Adrenal gland (tissue), 12 donors: Measurements from ENCODE around the gene AP2M1. TPM values are rescaled to one million over a fixed set of nuclear protein-coding genes. Genes with fewer than 3 reads are reported as not detected.
"Not testable (repeated sequence)": the region's sequence is repeated elsewhere in the genome, so short reads cannot be mapped to it uniquely, and the experiment has no call there.

Experiments
- DNase-seq, 7 donors: peaks; one replicate each; pipeline ENCODE4 v3.0.0-alpha.2; 2019 to 2020
- H3K27ac ChIP-seq, 5 donors: fragments of 200-600 bp; sonication (generic) in 4 of 5; 1 replicate in 3 of 5; 2 replicates in 2 of 5; pipeline versions ENCODE4 v1.5.1 to v1.8.0; 2016 to 2020; ENCODE audit warnings: mild to moderate bottlenecking in 1 of 5
- H3K27me3 ChIP-seq: fragments of 200-600 bp; 2 replicates; pipeline ENCODE4 v1.8.0; 2021
- H3K36me3 ChIP-seq, 2 donors: fragments of 200-600 bp; replicated peaks in 1 of 2; 1 replicate in 1 of 2; 2 replicates in 1 of 2; pipeline versions ENCODE4 v1.5.1 to v1.8.0; 2018 to 2022
- H3K4me1 ChIP-seq, 2 donors: fragments of 200-600 bp; replicated peaks in 1 of 2; 1 replicate in 1 of 2; 2 replicates in 1 of 2; pipeline versions ENCODE4 v1.5.1 to v1.8.0; 2018 to 2021
- H3K4me3 ChIP-seq, 4 donors: fragments of 200-600 bp; sonication (generic) in 3 of 4; one replicate each; pipeline ENCODE4 v1.5.1; 2016 to 2018
- H3K9me3 ChIP-seq, 3 donors: fragments of 200-600 bp; sonication (generic) in 1 of 3; replicated peaks in 1 of 3; 1 replicate in 2 of 3; 2 replicates in 1 of 3; pipeline versions ENCODE4 v1.5.1 to v1.8.0; 2016 to 2021
- CTCF ChIP-seq, 6 experiments: fragments of 450-650 bp in 4 of 6; fragments of 200-600 bp in 2 of 6; sonication (generic) in 1 of 6; IDR thresholded peaks; 1 replicate in 5 of 6; 2 replicates in 1 of 6; pipeline versions ENCODE4 v1.5.1 to v1.8.0; 2016 to 2021; ENCODE audit warnings: antibody characterized with exemption in 6 of 6, mild to moderate bottlenecking in 2 of 6, moderate library complexity in 1 of 6
- POLR2A ChIP-seq, 2 donors: fragments of 450-650 bp; IDR thresholded peaks; one replicate each; pipeline ENCODE4 v1.6.1; 2017; ENCODE audit warnings: antibody characterized with exemption in 2 of 2, mild to moderate bottlenecking in 2 of 2, moderate library complexity in 1 of 2
- WGBS, 4 donors: extraction: QIAGEN DNeasy Blood & Tissue Kit in 2 of 4; methylation state at CpG; one replicate each; pipeline versions ENCODE4 v1.1.5 to v1.1.7; 2013 to 2017; 5-methylcytosine and 5-hydroxymethylcytosine counted together
- intact Hi-C, 2 donors: fragments of 100-400 bp; cut with DNase I; formaldehyde crosslinking; loops; one replicate each; pipeline versions ENCODE4 v1.14.1 to v1.15.0; 2022 to 2023
- polyA plus RNA-seq, 3 donors: library from polyadenylated mRNA; stranded (reverse); fragments of 200-250 nt in 2 of 3; fragments of 350-450 nt in 1 of 3; fragmentation: Illumina TruSeq in 1 of 3; extraction: RNeasy Lipid Tissue Mini Kit (QIAGEN cat#74804) in 1 of 3; gene quantifications; one replicate each; pipeline ENCODE4 v1.2.3, GENCODE V29; 2013 to 2014
- total RNA-seq, 9 donors: library from RNA; depleted of rRNA in 4 of 9; stranded (reverse); fragments of >200 nt in 4 of 9; fragments of 120-200 nt in 1 of 9; fragmentation: NEBNext Ultra II Directional in 1 of 9; extraction: Animal tissue kit (Norgen Biotek cat#: 25700) in 1 of 9; gene quantifications; one replicate each; pipeline versions ENCODE4 v1.1.0 to v1.2.4, GENCODE V29; 2013 to 2023
- donor health status: healthy with polysubstance abuse.
- donor health status: Bipolar disorder and iron deficiency.
- donor health status: DM: yes; HTN: yes; CAD: no.
- donor health status: DM: no; HTN: no; CAD: no.
- donor health status: DM: no; HTN: no; CAD: no.
- donor health status: DM: yes; HTN: yes; CAD: no.

The AP2M1 gene
- total and polyA plus RNA-seq, 12 donors, result 250 to 882 (median 510) TPM

- 77 to 92% (median 88%) methylated on average over 3 of the region's 3 CpGs for WGBS, 4 donors
- no peak for DNase-seq
- H3K27me3 ChIP-seq, result no peaks in the 10 kb centered on the region
- intact Hi-C loops, result loop anchor here in 1 of 2 donors (5.0 kb wide), 1 partner anchor 94 kb away; no protein-coding TSS in a partner anchor
- H3K9me3 ChIP-seq, result no peaks in the 10 kb centered on the region
- TF ChIP-seq CTCF (IDR thresholded peaks at IDR 0.05) (no peak), POLR2A (IDR thresholded peaks at IDR 0.05) (no peak)
- H3K27ac ChIP-seq, result no peak overlapping the region
- peaks cover 0 to 6% of the 10 kb centered on the region in 2 donors for H3K4me1 ChIP-seq
- peaks cover 0 to 33% of the 10 kb centered on the region in 2 donors for H3K36me3 ChIP-seq
- H3K4me3 ChIP-seq, result no peak overlapping the region
Measured at GRCh38 chr3:184148076-184148475, 26.6 kb upstream of the AP2M1 start.

GRCh38 chr3:184149123-184149522, 25.5 kb upstream of the AP2M1 start:
- Histone ChIP-seq H3K4me3 (no peak overlapping the region), H3K27ac (no peak overlapping the region), H3K9me3 (no peaks in the 10 kb centered on the region), H3K4me1 (peaks cover 0 to 6% of the 10 kb centered on the region in 2 donors), H3K27me3 (no peaks in the 10 kb centered on the region), H3K36me3 (peaks cover 0 to 22% of the 10 kb centered on the region in 2 donors)
- 75 to 84% (median 82%) methylated on average over 6 of the region's 6 CpGs for WGBS, 4 donors
- TF ChIP-seq POLR2A (IDR thresholded peaks at IDR 0.05) (no peak), CTCF (IDR thresholded peaks at IDR 0.05) (no peak)
- no peak for DNase-seq
- intact Hi-C loops, result loop anchor here in 1 of 2 donors (5.0 kb wide), 1 partner anchor 93 kb away; no protein-coding TSS in a partner anchor

- peak in 1 of 7 donors; percentile 37 for DNase-seq
- not testable (repeated sequence) for H3K4me1 ChIP-seq, H3K4me3 ChIP-seq, H3K27me3 ChIP-seq, H3K9me3 ChIP-seq
- WGBS, 4 donors, result 40 to 57% (median 46%) methylated on average over 6 of the region's 6 CpGs
- peak in 4 of 6 experiments; percentile 10 to 41 (median 17) for TF ChIP-seq CTCF (IDR thresholded peaks at IDR 0.05)
- Histone ChIP-seq H3K27ac (peak overlapping the region in 1 of 5 donors; percentile 10), H3K36me3 (peaks cover 0 to 16% of the 10 kb centered on the region in 2 donors)
- intact Hi-C loops, result loop anchor here in 1 of 2 donors (5.0 kb wide), 1 partner anchor 93 kb away; no protein-coding TSS in a partner anchor
Measured at GRCh38 chr3:184149770-184150169, 24.9 kb upstream of the AP2M1 start.

- peak; percentile 63 to 75 (median 69) for DNase-seq
- Histone ChIP-seq H3K4me3 (peak within 1 kb of the TSS; percentile 72 to 98 (median 84)), H3K27ac (peak within 1 kb of the TSS; percentile 48 to 95 (median 87)), H3K9me3 (no peaks in the 10 kb centered on the region), H3K27me3 (no peaks in the 10 kb centered on the region), H3K4me1 (peaks cover 24 to 33% of the 10 kb centered on the region in 2 donors), H3K36me3 (no peaks in the 10 kb centered on the region)
- WGBS, 4 donors, result 1 to 2% (median 1%) methylated on average over 12 to 84 of the region's 84 CpGs
- TF ChIP-seq CTCF (IDR thresholded peaks at IDR 0.05), result no peak
- TF ChIP-seq POLR2A (IDR thresholded peaks at IDR 0.05), result peak; percentile 61 to 65
- intact Hi-C loops, result no loop called here
Measured at GRCh38 chr3:184154885-184155643, 19.6 kb upstream of the AP2M1 start, which contains the start of gene DVL3. Gene DVL3, plus strand, starts transcription at chr3:184155377. Its CDS starts 259 bp downstream, at chr3:184155636.
